NCI-H69 (cell line): ENCODE results near the gene USE1.

Experiments used
- DNase-seq: peaks from one replicate; lab custom pipeline; 2025; lab: John Stamatoyannopoulos, UW

Gene USE1

GRCh38 chr19:17259118-17259780 lies 44.1 kb downstream of the USE1 start:
- no peak for DNase-seq

GRCh38 chr19:17259934-17260333 lies 44.8 kb downstream of the USE1 start:
- no peak for DNase-seq

- DNase-seq: peak; percentile 92
Observed at GRCh38 chr19:17260842-17261325, 45.7 kb downstream of the USE1 start.

DNA sequence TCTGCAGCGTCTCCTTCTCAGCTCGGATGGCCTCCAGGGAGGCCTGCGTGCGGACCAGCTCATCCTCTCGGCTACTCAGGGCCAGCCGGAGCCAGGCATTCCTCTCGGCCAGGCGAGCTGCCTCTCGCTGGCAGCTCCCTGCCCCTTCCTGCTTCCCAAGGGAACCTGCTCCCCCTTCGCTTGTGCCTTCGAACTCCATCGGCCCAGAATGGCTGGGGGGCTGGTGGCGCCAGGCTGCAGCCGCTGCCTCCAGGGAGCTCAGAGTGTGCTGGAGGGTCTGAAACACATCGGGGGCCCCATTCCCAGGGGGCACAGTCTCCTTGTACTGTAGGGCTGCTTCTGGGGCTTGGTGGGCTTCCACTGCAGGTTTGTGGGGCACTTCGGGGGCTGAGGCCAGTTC lies 47.4 kb downstream of the USE1 start:
- no peak for DNase-seq

DNA sequence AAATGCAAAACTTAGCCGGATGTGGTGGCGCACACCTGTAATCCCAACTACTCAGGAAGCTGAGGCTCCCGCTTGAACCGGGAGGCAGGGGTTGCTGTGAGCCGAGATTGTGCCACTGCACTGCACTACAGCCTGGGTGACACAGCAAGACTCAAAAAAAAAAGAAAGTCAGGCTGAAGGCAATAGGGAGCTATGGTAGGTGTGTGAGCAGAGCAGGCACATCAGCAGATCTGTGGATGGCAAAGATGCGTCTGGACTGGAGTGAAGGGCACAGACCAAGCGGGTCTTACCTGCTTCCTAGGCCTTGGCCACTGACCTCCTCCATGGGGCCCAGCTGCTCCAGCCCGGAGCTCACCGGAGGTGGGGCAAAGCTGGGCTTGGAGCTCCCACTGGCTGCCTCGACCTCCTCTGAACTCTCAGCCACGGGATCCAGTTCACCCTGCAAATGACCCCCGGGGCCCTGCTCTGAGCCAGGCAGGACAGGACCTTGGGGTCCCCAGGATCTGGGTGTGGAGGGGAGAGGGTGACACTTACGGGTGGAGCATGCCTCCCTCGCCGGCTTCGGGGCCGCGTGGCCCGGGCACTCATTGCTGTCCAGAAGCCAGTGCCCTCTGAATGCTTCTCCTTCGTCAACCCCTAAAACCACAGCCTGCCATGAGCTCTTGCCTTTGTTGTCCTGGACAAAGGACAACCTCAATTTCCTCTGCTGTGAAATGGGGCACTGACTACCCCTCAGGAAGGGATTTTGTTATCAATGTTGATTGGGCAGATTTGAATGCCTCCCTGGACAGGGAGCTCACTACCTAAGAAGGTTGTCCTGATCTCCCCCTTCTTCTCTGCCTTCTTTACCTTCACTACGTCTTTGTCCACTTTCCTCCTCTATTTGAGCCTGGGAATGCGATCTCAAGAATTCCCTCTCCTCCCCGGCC lies 48.8 kb downstream of the USE1 start:
- DNase-seq: no peak

DNA sequence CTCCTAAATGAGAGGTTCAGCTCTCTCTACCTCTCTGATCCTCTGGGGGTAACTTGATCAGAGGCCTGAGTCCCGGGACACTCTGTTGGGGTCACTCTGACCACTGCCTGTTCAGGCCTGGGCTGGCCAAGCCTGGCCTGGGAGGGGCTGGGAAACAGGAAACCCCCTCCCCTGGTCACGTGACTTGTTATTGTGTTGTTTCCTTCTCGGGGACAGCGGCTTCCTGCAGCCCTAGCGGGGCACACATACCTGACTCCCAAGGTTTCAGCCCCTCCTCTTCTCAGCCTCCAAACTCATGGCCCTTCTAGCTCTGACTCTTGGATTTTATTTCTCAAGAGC lies 49.5 kb downstream of the USE1 start, which contains the start of gene USHBP1:
USHBP1 (minus strand) TSS at position 105 of the 339 bp plus-strand sequence. CDS start 446 bp downstream, outside the sequence.
- peak; percentile 13 for DNase-seq

- DNase-seq: no peak
Observed at GRCh38 chr19:17266026-17266425, 50.9 kb downstream of the USE1 start.

- peak; percentile 80 for DNase-seq
Observed at GRCh38 chr19:17266589-17266974, 51.4 kb downstream of the USE1 start.

DNA sequence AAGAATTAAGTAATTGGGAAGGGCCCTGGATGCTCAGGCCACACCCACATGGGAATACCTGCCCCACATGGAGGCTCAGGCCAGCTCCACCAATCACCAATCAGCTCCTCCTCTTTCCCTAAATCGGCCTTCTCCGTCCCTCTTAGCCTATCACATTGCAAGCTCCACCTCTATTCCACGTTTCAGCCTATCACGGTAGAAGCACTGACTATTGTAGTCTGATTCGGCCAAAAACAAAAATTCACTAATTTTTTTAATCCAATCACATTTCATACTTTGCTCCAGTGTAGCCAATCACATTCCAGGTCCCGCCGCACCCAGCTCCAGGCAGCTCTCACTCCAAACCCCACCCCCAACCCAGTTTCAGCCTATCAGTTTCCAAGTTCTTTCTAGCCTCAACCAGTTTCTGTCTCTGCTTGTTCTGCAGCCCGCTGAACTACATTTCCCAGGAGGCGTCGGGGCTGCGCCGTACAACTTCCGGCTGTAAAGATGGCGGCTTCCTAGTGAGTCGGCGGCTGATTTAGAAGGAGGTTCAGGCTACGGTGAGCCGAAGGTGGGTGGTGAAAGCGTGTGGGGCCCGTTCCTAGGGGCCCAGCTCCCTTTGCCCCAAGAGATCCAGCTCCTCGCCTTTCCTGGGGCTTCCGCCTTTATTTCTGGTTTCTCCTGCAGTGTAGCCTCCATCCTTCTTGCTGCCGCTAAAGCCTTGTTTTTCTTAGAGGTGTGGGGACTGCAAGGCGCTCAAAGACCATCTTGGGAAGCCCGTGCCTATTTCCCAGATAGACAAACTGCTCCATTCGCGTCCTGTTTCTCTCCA lies 52.0 kb downstream of the USE1 start, which contains the start of gene BABAM1:
BABAM1 (plus strand) TSS at position 469 of the 814 bp plus-strand sequence. CDS start 1,364 bp downstream, outside the sequence.
- DNase-seq: peak; percentile 100

- DNase-seq: no peak
Observed at GRCh38 chr19:17268754-17269153, 53.6 kb downstream of the USE1 start.
